ENCODE results near the gene VSTM2L. TPM values are rescaled to one million over a fixed set of nuclear protein-coding genes. Genes with fewer than 3 reads are reported as not detected.

VSTM2L gene
- total and polyA plus RNA-seq, 2 of the 13 experiments (the other 11 are each of a cell fraction or from before 2014, with no cell fraction given), result not detected

DNA sequence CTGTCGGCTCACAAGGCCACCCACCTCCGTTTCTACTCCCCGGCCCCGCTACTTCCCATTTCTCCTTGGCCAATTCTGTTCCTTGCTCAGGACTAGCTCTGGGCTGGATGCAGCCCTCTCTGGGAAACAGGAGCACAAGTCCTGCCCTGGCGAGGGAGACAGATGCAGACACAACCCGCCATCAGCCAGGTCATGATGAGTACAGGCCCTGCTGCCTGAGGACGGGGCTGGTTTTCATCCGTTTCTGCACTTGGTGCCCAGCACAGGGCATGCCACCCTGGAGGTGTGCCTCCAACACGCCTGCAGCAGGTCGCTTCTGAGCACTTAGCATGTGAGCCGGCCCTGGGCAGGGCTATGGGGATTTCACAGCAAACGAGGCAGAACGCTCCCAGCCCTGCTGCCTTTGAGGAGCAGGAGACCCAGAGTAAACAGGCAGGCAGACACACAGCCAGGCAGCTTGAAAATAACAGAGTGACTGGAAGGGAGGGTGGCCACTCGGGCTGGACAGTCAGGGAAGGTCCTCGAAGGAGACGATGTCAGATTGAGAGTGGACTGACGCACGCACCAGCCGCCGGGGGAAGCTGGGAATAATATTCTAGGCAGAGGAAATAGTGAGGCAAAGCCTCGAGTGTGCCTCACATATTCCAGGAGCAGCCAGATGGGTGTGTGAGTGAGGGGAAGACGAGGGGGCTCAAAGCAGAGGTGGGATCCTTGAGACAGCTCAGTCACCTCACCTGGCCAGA is 21.2 kb upstream of the VSTM2L start (continued):
- TF ChIP-seq ZNF280B (CRISPR knock-in tag; IDR thresholded peaks at IDR 0.05; ENCODE audit: borderline replicate concordance) (peak; percentile 84; the same call in 1 of the 2 replicates), BCL6 (CRISPR knock-in tag; IDR thresholded peaks at IDR 0.05) (no peak), RNF219 (CRISPR knock-in tag; IDR thresholded peaks at IDR 0.05) (no peak), SETDB1 (CRISPR knock-in tag; IDR thresholded peaks at IDR 0.05; ENCODE audit: borderline replicate concordance) (0 out of 2 replicates have a peak, but pooled peaks have one; percentile 40), FOSL2 (CRISPR knock-in tag; IDR thresholded peaks at IDR 0.05) (no peak), ZSCAN12 (CRISPR knock-in tag; IDR thresholded peaks at IDR 0.05) (no peak), HDAC6 (IDR thresholded peaks at IDR 0.05; ENCODE audit: low read depth, low read length) (no peak), ZNF775 (CRISPR knock-in tag; IDR thresholded peaks at IDR 0.05; ENCODE audit: borderline replicate concordance) (peak; percentile 67; the same call in 1 of the 2 replicates), TCF7L2 (IDR thresholded peaks at IDR 0.05; ENCODE audit: low read depth, low read length) (no peak), HNF1B (CRISPR knock-in tag; IDR thresholded peaks at IDR 0.05) (peak; percentile 69; the same call in 1 of the 2 replicates), ZFP36L1 (CRISPR knock-in tag; IDR thresholded peaks at IDR 0.05) (no peak)
- TF ChIP-seq, protein P1, sequence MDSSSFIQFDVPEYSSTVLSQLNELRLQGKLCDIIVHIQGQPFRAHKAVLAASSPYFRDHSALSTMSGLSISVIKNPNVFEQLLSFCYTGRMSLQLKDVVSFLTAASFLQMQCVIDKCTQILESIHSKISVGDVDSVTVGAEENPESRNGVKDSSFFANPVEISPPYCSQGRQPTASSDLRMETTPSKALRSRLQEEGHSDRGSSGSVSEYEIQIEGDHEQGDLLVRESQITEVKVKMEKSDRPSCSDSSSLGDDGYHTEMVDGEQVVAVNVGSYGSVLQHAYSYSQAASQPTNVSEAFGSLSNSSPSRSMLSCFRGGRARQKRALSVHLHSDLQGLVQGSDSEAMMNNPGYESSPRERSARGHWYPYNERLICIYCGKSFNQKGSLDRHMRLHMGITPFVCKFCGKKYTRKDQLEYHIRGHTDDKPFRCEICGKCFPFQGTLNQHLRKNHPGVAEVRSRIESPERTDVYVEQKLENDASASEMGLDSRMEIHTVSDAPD (CRISPR knock-in tag; IDR thresholded peaks at IDR 0.05), result no peak
- TF ChIP-seq, protein P2, sequence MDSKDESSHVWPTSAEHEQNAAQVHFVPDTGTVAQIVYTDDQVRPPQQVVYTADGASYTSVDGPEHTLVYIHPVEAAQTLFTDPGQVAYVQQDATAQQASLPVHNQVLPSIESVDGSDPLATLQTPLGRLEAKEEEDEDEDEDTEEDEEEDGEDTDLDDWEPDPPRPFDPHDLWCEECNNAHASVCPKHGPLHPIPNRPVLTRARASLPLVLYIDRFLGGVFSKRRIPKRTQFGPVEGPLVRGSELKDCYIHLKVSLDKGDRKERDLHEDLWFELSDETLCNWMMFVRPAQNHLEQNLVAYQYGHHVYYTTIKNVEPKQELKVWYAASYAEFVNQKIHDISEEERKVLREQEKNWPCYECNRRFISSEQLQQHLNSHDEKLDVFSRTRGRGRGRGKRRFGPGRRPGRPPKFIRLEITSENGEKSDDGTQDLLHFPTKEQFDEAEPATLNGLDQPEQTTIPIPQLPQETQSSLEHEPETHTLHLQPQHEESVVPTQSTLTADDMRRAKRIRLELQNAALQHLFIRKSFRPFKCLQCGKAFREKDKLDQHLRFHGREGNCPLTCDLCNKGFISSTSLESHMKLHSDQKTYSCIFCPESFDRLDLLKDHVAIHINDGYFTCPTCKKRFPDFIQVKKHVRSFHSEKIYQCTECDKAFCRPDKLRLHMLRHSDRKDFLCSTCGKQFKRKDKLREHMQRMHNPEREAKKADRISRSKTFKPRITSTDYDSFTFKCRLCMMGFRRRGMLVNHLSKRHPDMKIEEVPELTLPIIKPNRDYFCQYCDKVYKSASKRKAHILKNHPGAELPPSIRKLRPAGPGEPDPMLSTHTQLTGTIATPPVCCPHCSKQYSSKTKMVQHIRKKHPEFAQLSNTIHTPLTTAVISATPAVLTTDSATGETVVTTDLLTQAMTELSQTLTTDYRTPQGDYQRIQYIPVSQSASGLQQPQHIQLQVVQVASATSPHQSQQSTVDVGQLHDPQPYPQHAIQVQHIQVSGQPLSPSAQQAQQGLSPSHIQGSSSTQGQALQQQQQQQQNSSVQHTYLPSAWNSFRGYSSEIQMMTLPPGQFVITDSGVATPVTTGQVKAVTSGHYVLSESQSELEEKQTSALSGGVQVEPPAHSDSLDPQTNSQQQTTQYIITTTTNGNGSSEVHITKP (CRISPR knock-in tag; IDR thresholded peaks at IDR 0.05; ENCODE audit: low read depth), result no peak
- TF ChIP-seq, protein P3, sequence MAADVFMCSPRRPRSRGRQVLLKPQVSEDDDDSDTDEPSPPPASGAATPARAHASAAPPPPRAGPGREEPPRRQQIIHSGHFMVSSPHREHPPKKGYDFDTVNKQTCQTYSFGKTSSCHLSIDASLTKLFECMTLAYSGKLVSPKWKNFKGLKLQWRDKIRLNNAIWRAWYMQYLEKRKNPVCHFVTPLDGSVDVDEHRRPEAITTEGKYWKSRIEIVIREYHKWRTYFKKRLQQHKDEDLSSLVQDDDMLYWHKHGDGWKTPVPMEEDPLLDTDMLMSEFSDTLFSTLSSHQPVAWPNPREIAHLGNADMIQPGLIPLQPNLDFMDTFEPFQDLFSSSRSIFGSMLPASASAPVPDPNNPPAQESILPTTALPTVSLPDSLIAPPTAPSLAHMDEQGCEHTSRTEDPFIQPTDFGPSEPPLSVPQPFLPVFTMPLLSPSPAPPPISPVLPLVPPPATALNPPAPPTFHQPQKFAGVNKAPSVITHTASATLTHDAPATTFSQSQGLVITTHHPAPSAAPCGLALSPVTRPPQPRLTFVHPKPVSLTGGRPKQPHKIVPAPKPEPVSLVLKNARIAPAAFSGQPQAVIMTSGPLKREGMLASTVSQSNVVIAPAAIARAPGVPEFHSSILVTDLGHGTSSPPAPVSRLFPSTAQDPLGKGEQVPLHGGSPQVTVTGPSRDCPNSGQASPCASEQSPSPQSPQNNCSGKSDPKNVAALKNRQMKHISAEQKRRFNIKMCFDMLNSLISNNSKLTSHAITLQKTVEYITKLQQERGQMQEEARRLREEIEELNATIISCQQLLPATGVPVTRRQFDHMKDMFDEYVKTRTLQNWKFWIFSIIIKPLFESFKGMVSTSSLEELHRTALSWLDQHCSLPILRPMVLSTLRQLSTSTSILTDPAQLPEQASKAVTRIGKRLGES (CRISPR knock-in tag; IDR thresholded peaks at IDR 0.05; ENCODE audit: borderline replicate concordance), result no peak

Data from HepG2 (cell line).